Measurements from ENCODE around the gene FOSL2.

The FOSL2 gene

GRCh38 chr2:28366496-28367282 lies 26.0 kb upstream of the FOSL2 start:
- 0 out of 2 replicates have a peak, but pooled peaks have one; percentile 22 for TF ChIP-seq REST (IDR thresholded peaks at IDR 0.05; ENCODE audit: low read depth)
- TF ChIP-seq ZBTB7A (IDR thresholded peaks at IDR 0.05; ENCODE audit: low read depth), result no peak

DNA sequence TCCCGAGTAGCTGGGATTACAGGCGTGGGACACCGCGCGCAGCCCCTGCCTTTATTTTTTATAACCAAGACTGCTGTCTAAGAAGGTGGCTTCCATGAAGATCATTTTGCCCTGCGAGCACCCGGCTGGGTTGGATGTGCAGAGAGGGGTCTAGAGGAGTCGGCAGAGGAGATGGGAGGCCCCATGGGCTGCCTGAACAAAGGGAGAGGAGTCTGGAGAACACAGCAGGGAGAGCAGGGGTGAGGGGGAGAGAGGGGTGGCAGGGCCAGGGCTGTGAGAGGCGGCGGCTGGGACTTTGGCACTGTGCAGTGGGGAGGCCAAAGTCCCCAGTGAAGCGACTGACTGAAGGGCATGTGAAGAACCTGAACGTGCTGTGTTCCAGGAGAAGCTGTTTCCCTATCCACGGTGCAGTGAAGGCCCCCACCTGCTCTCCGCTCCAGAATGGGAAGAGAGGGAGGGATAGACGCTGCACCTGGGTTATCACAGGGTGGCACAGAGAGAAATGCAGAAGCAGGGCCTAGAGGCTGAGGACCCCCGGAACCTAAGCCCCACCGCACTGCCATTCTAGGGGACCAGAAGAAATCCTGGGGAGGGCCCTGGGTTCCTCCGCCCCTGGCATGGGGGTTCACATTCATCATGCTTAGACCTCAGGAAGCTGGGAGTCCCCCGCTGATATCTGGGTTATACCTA lies 24.8 kb upstream of the FOSL2 start:
- TF ChIP-seq ZBTB7A (IDR thresholded peaks at IDR 0.05; ENCODE audit: low read depth) (no peak), FOXM1 (IDR thresholded peaks at IDR 0.05; ENCODE audit: borderline replicate concordance, low read depth) (no peak), RAD21 (IDR thresholded peaks at IDR 0.05; ENCODE audit: low read depth) (no peak), TCF12 (IDR thresholded peaks at IDR 0.05; ENCODE audit: low read depth) (no peak), YY1 (IDR thresholded peaks at IDR 0.05; ENCODE audit: low read depth) (no peak), EGR1 (IDR thresholded peaks at IDR 0.05) (no peak), EP300 (IDR thresholded peaks at IDR 0.05; ENCODE audit: borderline replicate concordance) (no peak), CEBPB (IDR thresholded peaks at IDR 0.05) (no peak), TAF1 (IDR thresholded peaks at IDR 0.05; ENCODE audit: low read depth) (no peak), CREB1 (IDR thresholded peaks at IDR 0.05; ENCODE audit: low read depth) (no peak)

GRCh38 chr2:28368357-28368798 lies 24.3 kb upstream of the FOSL2 start:
- TF ChIP-seq FOXM1 (IDR thresholded peaks at IDR 0.05; ENCODE audit: borderline replicate concordance, low read depth) (no peak), ZBTB7A (IDR thresholded peaks at IDR 0.05; ENCODE audit: low read depth) (no peak), EP300 (IDR thresholded peaks at IDR 0.05; ENCODE audit: borderline replicate concordance) (no peak), TEAD4 (IDR thresholded peaks at IDR 0.05) (no peak), RAD21 (IDR thresholded peaks at IDR 0.05; ENCODE audit: low read depth) (no peak), TCF12 (IDR thresholded peaks at IDR 0.05; ENCODE audit: low read depth) (no peak), TAF1 (IDR thresholded peaks at IDR 0.05; ENCODE audit: low read depth) (no peak), REST (IDR thresholded peaks at IDR 0.05; ENCODE audit: low read depth) (no peak), USF1 (IDR thresholded peaks at IDR 0.05) (no peak), CREB1 (IDR thresholded peaks at IDR 0.05; ENCODE audit: low read depth) (no peak), NFIC (IDR thresholded peaks at IDR 0.05) (no peak), CEBPB (IDR thresholded peaks at IDR 0.05) (no peak), EGR1 (IDR thresholded peaks at IDR 0.05) (no peak), YY1 (IDR thresholded peaks at IDR 0.05; ENCODE audit: low read depth) (no peak)
- TF ChIP-seq, protein P1, sequence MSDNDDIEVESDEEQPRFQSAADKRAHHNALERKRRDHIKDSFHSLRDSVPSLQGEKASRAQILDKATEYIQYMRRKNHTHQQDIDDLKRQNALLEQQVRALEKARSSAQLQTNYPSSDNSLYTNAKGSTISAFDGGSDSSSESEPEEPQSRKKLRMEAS (IDR thresholded peaks at IDR 0.05), result no peak

DNA sequence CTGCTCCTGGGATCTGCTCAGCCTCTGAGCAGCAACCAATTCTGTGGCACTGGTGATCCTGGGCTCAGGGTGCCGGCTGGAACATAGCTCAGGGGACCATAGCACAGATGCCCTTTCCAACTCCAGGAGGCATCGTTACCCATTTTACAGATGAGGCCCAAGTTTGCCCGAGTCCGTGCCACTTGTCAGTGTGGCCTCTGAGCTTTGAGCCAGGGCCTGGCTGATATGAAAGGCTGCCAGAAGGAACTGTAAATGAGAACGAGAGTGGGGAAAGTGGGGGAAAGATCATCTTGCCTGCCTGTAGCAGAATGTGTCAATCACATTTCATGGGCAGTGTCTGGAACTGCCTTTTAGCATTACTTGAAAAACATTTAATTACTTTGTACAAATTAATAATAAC lies 23.3 kb upstream of the FOSL2 start:
- TF ChIP-seq TAF1 (IDR thresholded peaks at IDR 0.05; ENCODE audit: low read depth) (no peak), FOXM1 (IDR thresholded peaks at IDR 0.05; ENCODE audit: borderline replicate concordance, low read depth) (no peak), ZBTB7A (IDR thresholded peaks at IDR 0.05; ENCODE audit: low read depth) (no peak), CEBPB (IDR thresholded peaks at IDR 0.05) (no peak), REST (IDR thresholded peaks at IDR 0.05; ENCODE audit: low read depth) (no peak), RAD21 (IDR thresholded peaks at IDR 0.05; ENCODE audit: low read depth) (no peak), EP300 (IDR thresholded peaks at IDR 0.05; ENCODE audit: borderline replicate concordance) (no peak), USF1 (IDR thresholded peaks at IDR 0.05) (no peak), NFIC (IDR thresholded peaks at IDR 0.05) (no peak), EGR1 (IDR thresholded peaks at IDR 0.05) (no peak), YY1 (IDR thresholded peaks at IDR 0.05; ENCODE audit: low read depth) (no peak), TEAD4 (IDR thresholded peaks at IDR 0.05) (no peak), CREB1 (IDR thresholded peaks at IDR 0.05; ENCODE audit: low read depth) (no peak), TCF12 (IDR thresholded peaks at IDR 0.05; ENCODE audit: low read depth) (no peak)
- TF ChIP-seq, protein P1 (IDR thresholded peaks at IDR 0.05), result no peak
